Measurements from ENCODE around the gene NKD1. TPM values are rescaled to one million over a fixed set of nuclear protein-coding genes. Genes with fewer than 3 reads are reported as not detected.
"Not testable (repeated sequence)": the region's sequence is repeated elsewhere in the genome, so short reads cannot be mapped to it uniquely, and the experiment has no call there.

Gene NKD1
- polyA plus RNA-seq, 4 donors: 10.4 to 14.6 (median 13.2) TPM

GRCh38 chr16:50519602-50520001, 28.6 kb upstream of the NKD1 start:
- no peak for DNase-seq (ENCODE audit: low read depth in 4 of 4, low spot score in 2 of 4)

- no peak for DNase-seq (ENCODE audit: low read depth in 4 of 4, low spot score in 2 of 4)
Measured at GRCh38 chr16:50520451-50521245, 27.5 kb upstream of the NKD1 start.

DNA sequence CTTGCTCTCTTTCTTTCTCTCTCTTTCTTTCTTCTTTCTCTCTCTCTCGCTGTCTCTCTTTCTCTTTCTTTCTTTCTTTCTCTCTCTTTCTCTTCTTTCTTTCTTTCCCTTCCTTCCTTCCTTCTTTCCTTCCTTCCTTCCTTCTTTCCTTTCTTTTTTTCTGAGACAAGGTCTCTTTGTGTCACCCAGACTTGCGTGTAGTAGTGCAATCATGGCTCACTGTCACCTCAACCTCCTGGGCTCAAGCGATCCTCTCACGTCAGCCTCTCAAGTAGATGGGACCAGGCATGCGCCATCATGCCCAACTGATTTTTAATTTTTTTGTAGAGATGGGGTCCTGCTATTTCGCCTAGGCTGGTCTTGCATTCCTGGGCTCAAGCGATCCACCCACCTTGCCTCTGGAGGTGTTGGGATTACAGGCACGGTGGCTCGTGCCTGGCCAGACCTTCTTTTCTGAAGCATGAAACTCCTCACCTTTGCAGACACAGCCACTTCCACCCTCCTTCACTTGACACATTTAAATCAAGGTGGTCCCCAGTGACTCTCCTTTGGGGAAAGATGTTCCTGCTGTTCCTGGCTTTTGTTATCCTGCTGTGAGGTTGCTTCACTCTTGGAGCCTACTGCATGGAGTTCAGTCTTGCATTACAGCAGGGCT, 26.8 kb upstream of the NKD1 start:
- no peak for DNase-seq (ENCODE audit: low read depth in 4 of 4, low spot score in 2 of 4)

- DNase-seq (ENCODE audit: low read depth in 4 of 4, low spot score in 2 of 4): no peak
Measured at GRCh38 chr16:50522324-50522723, 25.9 kb upstream of the NKD1 start.

- DNase-seq (ENCODE audit: low read depth in 4 of 4, low spot score in 2 of 4): no peak
Measured at GRCh38 chr16:50523710-50524109, 24.5 kb upstream of the NKD1 start.

- DNase-seq (ENCODE audit: low read depth in 4 of 4, low spot score in 2 of 4): no peak
Measured at GRCh38 chr16:50525262-50525661, 22.9 kb upstream of the NKD1 start.

DNA sequence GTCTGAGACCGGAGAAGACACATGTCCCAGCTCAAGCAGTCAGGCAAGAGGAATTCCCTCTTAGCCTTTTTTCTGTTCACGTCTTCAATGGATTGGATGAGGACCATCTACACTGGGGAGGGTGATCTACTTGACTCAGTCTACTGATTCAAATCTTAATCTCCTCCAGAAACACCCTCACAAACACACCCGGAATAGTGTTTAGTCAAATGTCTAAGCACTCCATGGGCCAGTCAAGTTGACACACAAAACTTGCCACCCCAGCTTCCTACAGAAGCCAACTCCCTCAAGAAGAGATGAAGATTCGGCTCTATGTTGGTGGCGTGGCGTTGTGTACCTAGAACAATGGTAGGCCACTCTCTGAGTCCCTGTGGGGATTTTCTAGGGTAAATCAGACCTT, 22.5 kb upstream of the NKD1 start:
- DNase-seq (ENCODE audit: low read depth in 4 of 4, low spot score in 2 of 4): no peak

- DNase-seq (ENCODE audit: low read depth in 4 of 4, low spot score in 2 of 4): no peak
Measured at GRCh38 chr16:50526249-50526648, 21.9 kb upstream of the NKD1 start.

- DNase-seq (ENCODE audit: low read depth in 4 of 4, low spot score in 2 of 4): no peak
Measured at GRCh38 chr16:50526796-50527195, 21.4 kb upstream of the NKD1 start.

DNA sequence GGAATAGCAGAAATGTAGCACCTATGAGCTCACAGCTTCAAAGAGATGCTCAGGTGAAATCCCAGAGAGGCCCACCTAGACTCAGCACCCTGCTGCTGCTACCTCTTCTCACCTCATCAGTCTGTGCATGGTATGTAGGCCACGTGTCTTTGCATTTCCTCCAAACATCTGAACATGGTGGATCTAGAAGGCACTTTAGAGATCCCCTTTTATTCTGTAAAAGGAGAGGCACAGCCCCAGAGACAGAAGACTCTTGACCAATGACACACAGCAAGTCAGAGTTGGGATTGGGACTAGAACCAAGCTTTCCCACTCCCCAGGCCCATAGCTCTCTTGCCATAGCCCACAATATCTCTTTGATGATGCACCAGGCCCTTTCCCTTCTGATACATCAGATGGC, 19.4 kb upstream of the NKD1 start:
- DNase-seq (ENCODE audit: low read depth in 4 of 4, low spot score in 2 of 4): no peak

- DNase-seq (ENCODE audit: low read depth in 4 of 4, low spot score in 2 of 4): no peak
Measured at GRCh38 chr16:50529334-50529733, 18.9 kb upstream of the NKD1 start.

DNA sequence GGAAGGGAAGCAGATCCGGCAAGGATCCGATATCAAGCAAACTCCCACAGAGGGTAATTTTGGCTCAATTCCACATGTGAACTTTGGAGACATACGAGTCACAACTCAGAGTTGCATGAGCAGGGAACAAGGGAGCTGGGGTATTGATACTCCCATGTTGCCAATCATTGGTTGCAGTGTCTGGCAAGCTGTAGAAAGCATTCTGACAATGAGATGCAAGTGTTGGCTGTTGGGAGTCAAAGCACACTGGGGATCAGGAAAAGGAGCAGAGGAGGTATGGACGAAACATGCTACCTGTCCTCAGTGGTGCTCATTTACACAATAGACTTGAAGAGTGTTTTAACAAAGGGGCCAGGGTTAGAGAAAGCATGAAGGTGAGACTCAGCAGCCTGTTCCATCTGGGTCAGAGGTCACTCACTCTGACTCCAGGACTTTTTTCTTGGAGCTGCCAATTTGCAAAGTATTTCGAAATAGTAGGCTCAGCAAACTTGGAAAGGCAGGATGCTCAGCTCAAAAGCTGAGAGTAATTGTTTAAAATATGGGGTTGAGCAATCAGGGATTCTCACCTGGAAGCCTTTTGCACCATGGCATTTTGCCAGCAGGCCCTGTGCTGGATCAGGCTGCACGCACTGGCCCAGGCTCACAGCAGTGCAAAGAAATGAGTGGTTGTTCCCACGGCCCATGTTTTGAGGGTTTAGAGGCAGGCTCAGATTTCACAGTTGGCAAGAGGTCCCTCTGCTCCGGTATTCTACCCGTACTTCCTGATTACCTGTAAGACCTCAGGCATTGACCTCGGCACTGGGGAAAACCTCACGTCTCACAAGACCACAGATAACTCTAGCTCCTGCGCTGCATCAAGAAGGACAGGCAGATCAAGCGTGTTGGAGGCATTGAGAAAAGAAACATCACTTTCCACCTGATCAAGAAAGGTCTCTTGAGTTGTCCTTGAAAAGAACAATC, 17.6 kb upstream of the NKD1 start:
- no peak for DNase-seq (ENCODE audit: low read depth in 4 of 4, low spot score in 2 of 4)

- no peak for DNase-seq (ENCODE audit: low read depth in 4 of 4, low spot score in 2 of 4)
Measured at GRCh38 chr16:50531359-50531758, 16.8 kb upstream of the NKD1 start.

- no peak for DNase-seq (ENCODE audit: low read depth in 4 of 4, low spot score in 2 of 4)
Measured at GRCh38 chr16:50531901-50532300, 16.3 kb upstream of the NKD1 start.

GRCh38 chr16:50532576-50532975, 15.6 kb upstream of the NKD1 start:
- DNase-seq (ENCODE audit: low read depth in 4 of 4, low spot score in 2 of 4): no peak

DNA sequence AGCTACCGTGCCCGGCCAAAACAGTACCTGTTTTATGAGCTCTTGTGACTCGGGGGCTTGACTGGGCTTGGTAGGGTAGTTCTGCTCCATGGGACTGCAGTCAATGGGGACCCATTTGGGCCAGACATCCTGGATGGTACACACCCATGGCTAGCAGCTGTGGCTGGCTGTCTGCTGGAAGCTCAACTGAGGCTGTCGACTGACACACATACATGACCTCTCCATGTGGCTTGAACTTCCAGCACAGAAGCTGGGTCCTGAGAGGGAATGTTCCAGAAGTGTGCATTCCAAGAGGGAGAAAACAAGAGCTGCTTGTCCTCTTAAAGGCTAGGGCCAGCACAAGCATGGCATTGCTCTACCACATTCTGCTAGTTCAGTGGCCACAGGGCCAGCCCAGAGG, 14.9 kb upstream of the NKD1 start:
- DNase-seq (ENCODE audit: low read depth in 4 of 4, low spot score in 2 of 4): no peak

- DNase-seq (ENCODE audit: low read depth in 4 of 4, low spot score in 2 of 4): no peak
Measured at GRCh38 chr16:50534091-50534490, 14.1 kb upstream of the NKD1 start.

DNA sequence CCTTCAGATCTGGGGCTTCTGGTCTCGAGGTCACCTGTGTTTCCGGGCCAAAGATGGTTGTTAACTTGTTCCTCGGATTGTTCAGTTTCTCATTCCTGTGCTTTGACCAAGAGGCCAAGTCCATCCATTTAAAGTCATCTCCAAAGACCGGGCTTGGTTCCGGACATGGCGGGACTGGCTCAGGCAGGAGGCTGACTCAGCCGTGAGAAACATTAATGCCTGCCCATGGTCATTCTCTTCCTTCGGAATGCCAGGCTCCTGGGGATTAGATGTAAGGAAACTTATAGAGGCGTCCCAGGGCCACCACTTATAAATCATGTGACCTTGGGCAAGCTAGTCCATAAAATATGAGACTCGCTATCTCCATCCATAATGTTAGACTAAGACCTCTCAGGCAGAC, 13.6 kb upstream of the NKD1 start:
- DNase-seq (ENCODE audit: low read depth in 4 of 4, low spot score in 2 of 4): no peak

GRCh38 chr16:50534958-50535357, 13.2 kb upstream of the NKD1 start:
- no peak for DNase-seq (ENCODE audit: low read depth in 4 of 4, low spot score in 2 of 4)

- no peak for DNase-seq (ENCODE audit: low read depth in 4 of 4, low spot score in 2 of 4)
Measured at GRCh38 chr16:50535506-50536257, 12.5 kb upstream of the NKD1 start.

DNA sequence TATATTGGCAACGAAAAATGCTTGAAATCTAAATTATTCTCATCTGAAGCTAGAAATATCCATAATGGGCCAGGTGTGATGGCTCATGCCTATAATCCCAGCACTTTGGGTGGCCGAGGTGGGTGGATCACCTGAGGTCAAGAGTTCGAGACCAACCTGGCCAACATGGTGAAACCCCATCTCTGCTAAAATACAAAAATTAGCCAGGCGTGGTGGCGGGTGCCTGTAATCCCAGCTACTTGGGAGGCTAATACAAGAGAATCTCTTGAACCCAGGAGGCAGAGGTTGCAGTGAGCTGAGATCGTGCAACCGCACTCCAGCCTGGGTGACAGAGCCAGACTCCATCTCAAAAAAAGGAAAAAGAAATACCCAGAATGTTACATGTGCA, 11.9 kb upstream of the NKD1 start:
- DNase-seq (ENCODE audit: low read depth in 4 of 4, low spot score in 2 of 4): not testable (repeated sequence)

Measured in left renal cortex interstitium (tissue), 4 donors.